Fibroblast of pulmonary artery (primary cell): ENCODE data around the gene GTPBP3.

Experiments used
- DNase-seq: peaks from one replicate; pipeline ENCODE4 v3.0.0-alpha.2; 2010; ENCODE audit warnings: low read depth
- H3K4me3 ChIP-seq: replicated peaks from 2 replicates; pipeline ENCODE4 v1.5.1; 2011; ENCODE audit warnings: low read depth, mild to moderate bottlenecking, control low read depth, low read length, moderate library complexity
- CTCF ChIP-seq: IDR thresholded peaks from 2 replicates; pipeline ENCODE4 v1.5.1; 2011; ENCODE audit warnings: mild to moderate bottlenecking, control low read depth, low read length, inconsistent platforms; ENCODE audit errors: missing control alignments

GTPBP3 gene

GRCh38 chr19:17334414-17335409 is 2.6 kb upstream of the GTPBP3 start, which contains the start of gene ANO8:
ANO8 (minus strand) TSS chr19:17334855; CDS start chr19:17334670, 185 bp downstream.
- H3K4me3 ChIP-seq: peak within 1 kb of the TSS; percentile 60
- peak; percentile 99 for DNase-seq
- no peak for TF ChIP-seq CTCF

- TF ChIP-seq CTCF: no peak
- H3K4me3 ChIP-seq: no peak overlapping the region
- DNase-seq: no peak
These were observed 1.8 kb upstream of the GTPBP3 start for GRCh38 chr19:17335575-17335974.

GRCh38 chr19:17337675-17338432 is 501 bp downstream of the GTPBP3 start:
- peak overlapping the region; percentile 95 for H3K4me3 ChIP-seq
- no peak for TF ChIP-seq CTCF
- no peak for DNase-seq

GRCh38 chr19:17338433-17339078 is 1.2 kb downstream of the GTPBP3 start:
- no peak for DNase-seq
- H3K4me3 ChIP-seq: peak overlapping the region; percentile 95
- no peak for TF ChIP-seq CTCF

- TF ChIP-seq CTCF: no peak
- no peak overlapping the region for H3K4me3 ChIP-seq
- no peak for DNase-seq
These were observed 1.9 kb downstream of the GTPBP3 start for GRCh38 chr19:17339088-17339741.

GRCh38 chr19:17340302-17340870 is 3.0 kb downstream of the GTPBP3 start:
- TF ChIP-seq CTCF: no peak
- no peak for DNase-seq
- H3K4me3 ChIP-seq: no peak overlapping the region
